HG02798 (cell line): ENCODE data around the gene GPR160.
"Not testable (repeated sequence)": the region's sequence is repeated elsewhere in the genome, so short reads cannot be mapped to it uniquely, and the experiment has no call there.

Source experiments
- ATAC-seq: cut with Tn5 transposase; IDR thresholded peaks from one replicate; pipeline ENCODE4 v1.9.1; 2021; ENCODE audit warnings: mild to moderate bottlenecking; ENCODE audit not compliant: unreplicated experiment, poor library complexity

GPR160 gene

GRCh38 chr3:170037463-170038433 is at the start of gene GPR160:
Gene GPR160 (plus strand): TSS chr3:170037995. CDS start chr3:170083973, 45,978 bp downstream.
- peak; percentile 87 for ATAC-seq

GRCh38 chr3:169990431-169990830 is 47.4 kb upstream of the GPR160 start:
- ATAC-seq = no peak

- ATAC-seq = no peak
These were observed 45.6 kb upstream of the GPR160 start for GRCh38 chr3:169992156-169992555.

- ATAC-seq = no peak
These were observed 45.0 kb upstream of the GPR160 start for GRCh38 chr3:169992781-169993180.

- ATAC-seq = no peak
These were observed 44.0 kb upstream of the GPR160 start for GRCh38 chr3:169993761-169994160.

GRCh38 chr3:169996063-169996462 is 41.7 kb upstream of the GPR160 start:
- no peak for ATAC-seq

- ATAC-seq = peak; percentile 36
These were observed 39.1 kb upstream of the GPR160 start for GRCh38 chr3:169998668-169999131.

GRCh38 chr3:169999433-169999832 is 38.4 kb upstream of the GPR160 start:
- ATAC-seq = peak; percentile 88

- ATAC-seq = no peak
These were observed 37.7 kb upstream of the GPR160 start for GRCh38 chr3:170000051-170000450.

- ATAC-seq = no peak
These were observed 35.6 kb upstream of the GPR160 start for GRCh38 chr3:170002231-170002630.

- ATAC-seq = no peak
These were observed 34.9 kb upstream of the GPR160 start for GRCh38 chr3:170002879-170003278.

GRCh38 chr3:170003881-170004356 is 33.9 kb upstream of the GPR160 start:
- ATAC-seq = no peak

- ATAC-seq = peak; percentile 88
These were observed 30.6 kb upstream of the GPR160 start for GRCh38 chr3:170007031-170007663.

GRCh38 chr3:170010498-170010897 is 27.3 kb upstream of the GPR160 start:
- no peak for ATAC-seq

GRCh38 chr3:170012683-170013400 is 25.0 kb upstream of the GPR160 start:
- ATAC-seq = no peak

- no peak for ATAC-seq
These were observed 21.7 kb upstream of the GPR160 start for GRCh38 chr3:170016057-170016456.

GRCh38 chr3:170019306-170019705 is 18.5 kb upstream of the GPR160 start:
- ATAC-seq = not testable (repeated sequence)

- ATAC-seq = no peak
These were observed 16.7 kb upstream of the GPR160 start for GRCh38 chr3:170021083-170021482.

- no peak for ATAC-seq
These were observed 15.5 kb upstream of the GPR160 start for GRCh38 chr3:170022336-170022735.

GRCh38 chr3:170023165-170023564 is 14.6 kb upstream of the GPR160 start:
- no peak for ATAC-seq
